Measurements from ENCODE around the gene MAX. TPM values are rescaled to one million over a fixed set of nuclear protein-coding genes. Genes with fewer than 3 reads are reported as not detected.

Gene MAX
- total and polyA plus RNA-seq, 11 donors, result 42.3 to 102 (median 74.4) TPM

DNA sequence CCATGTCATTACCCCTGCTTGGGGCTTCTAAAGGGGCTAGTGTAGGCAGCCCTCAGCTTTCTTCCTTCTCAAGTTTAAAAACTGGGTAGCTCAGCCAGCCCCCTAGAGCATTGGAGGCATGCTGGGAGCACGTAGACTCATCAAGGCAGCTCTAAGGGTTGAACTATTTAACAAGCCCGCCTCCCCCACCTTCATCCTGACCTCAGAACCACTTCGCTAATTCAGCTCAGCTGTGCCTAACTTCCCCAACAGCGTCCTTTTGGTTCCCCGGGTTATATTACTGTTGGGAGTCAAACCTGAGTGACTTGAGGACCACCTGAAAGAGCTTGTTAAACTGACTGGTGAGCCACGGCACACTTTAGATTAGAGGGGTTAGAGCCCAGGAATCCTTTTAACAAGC, 30.1 kb downstream of the MAX start:
- TF ChIP-seq CTCF (IDR thresholded peaks at IDR 0.05) (no peak), POLR2A (IDR thresholded peaks at IDR 0.05) (no peak)
- Histone ChIP-seq H3K9me3 (no peaks in the 10 kb centered on the region), H3K27me3 (no peaks in the 10 kb centered on the region), H3K4me1 (peaks cover 8 to 65% (median 57%) of the 10 kb centered on the region in 12 donors), H3K36me3 (peaks cover 0 to 63% (median 30%) of the 10 kb centered on the region in 9 donors), H3K27ac (peak overlapping the region; percentile 3 to 90 (median 76)), H3K4me3 (no peak overlapping the region)
- ATAC-seq, result no peak
- WGBS, 4 donors, result 86 to 93% (median 88%) methylated on average over 6 of the region's 6 CpGs
- intact Hi-C loops (cut with DNase I), result no loop called here
- DNase-seq, result no peak

DNA sequence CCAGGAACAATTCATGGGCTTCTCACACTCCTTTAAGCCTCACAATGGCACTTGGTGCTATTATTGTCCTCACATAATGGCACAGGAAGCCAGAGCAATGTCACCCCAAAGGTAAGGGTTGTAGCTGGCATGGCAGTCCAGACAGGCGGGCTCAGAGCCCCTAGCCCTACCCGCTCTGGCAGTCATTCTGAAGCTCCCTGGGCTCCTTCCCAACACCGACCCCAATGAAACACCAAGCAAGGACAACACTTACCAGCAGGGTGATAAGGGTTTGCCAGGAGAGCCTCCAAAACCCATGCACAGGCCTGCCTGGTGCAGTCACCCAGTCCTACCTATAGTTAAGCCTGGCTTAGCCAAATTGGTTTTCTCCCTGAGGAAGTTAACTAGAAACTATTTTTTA, 30.8 kb downstream of the MAX start:
- Histone ChIP-seq H3K4me3 (no peak overlapping the region), H3K27ac (peak overlapping the region; percentile 34 to 90 (median 76)), H3K27me3 (no peaks in the 10 kb centered on the region), H3K4me1 (peaks cover 8 to 65% (median 57%) of the 10 kb centered on the region in 12 donors), H3K9me3 (no peaks in the 10 kb centered on the region), H3K36me3 (peaks cover 0 to 58% (median 23%) of the 10 kb centered on the region in 9 donors)
- 46 to 73% (median 66%) methylated on average over 3 of the region's 3 CpGs for WGBS, 4 donors
- intact Hi-C loops (cut with DNase I), result no loop called here
- DNase-seq (peak in 2 of 5 donors; percentile 46), ATAC-seq (peak; percentile 13 to 57 (median 50))
- TF ChIP-seq CTCF (IDR thresholded peaks at IDR 0.05), result no peak

DNA sequence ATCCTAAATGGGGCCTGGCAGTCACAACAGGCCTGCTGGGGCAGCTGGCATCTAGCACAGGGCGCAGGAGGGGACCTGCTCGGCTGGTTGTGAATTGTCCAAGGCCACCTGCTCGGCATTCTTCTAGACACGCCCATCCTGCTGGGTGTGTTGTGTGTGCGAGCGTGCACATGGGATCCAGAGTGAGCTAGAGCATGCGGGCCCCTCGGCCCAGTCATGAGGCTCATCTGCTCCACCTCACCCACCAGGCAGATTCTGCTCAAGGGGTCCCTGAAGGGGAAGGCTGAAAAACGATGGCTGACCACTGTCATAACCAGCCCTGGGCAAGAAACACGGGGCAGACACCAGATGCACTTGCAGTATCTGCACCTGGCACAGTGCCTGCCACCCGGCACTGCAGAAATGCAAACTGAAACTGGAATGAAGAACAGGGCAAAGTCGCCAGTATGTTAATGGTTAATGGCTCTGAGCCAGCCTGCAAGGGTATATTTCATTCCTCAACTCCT, 31.8 kb downstream of the MAX start:
- Histone ChIP-seq H3K27ac (peak overlapping the region in 10 of 12 donors; percentile 2 to 90 (median 76)), H3K4me3 (no peak overlapping the region), H3K9me3 (no peaks in the 10 kb centered on the region), H3K4me1 (peaks cover 8 to 64% (median 55%) of the 10 kb centered on the region in 12 donors), H3K36me3 (peaks cover 0 to 58% (median 15%) of the 10 kb centered on the region in 9 donors), H3K27me3 (no peaks in the 10 kb centered on the region)
- peak in 3 of 4 donors; percentile 4 to 26 (median 10) for ATAC-seq
- no peak for TF ChIP-seq CTCF (IDR thresholded peaks at IDR 0.05)
- no peak for TF ChIP-seq POLR2A (IDR thresholded peaks at IDR 0.05)
- intact Hi-C loops (cut with DNase I), result no loop called here
- peak in 2 of 5 donors; percentile 39 to 53 for DNase-seq
- 46 to 60% (median 48%) methylated on average over 12 of the region's 12 CpGs for WGBS, 4 donors

DNA sequence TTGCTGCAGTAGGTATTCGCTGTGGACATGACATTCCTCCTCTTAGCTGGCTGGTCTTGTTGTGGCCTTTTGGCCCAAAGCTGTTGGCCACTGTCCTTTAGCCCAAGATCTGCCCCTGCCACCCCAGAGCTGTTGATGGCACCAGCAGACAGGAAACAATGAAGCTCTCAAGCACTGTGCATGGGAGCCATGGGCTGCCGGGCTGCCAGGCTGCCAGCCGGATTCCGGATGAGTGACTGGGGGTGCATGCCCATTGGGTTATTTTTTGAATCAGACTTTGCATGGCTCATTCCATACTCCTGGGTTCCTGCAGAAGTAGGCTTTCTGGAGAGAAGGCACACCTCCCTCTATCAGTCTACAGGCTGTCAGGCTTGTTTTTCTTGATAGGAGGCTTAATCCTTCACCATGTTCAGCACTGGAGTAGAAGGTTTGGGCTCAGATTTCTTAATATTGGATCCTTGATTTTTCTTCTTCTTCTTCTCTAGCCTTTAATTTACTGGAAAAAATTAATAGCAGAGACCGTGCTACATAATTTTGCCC, 32.4 kb downstream of the MAX start:
- 53 to 78% (median 68%) methylated on average over 4 to 5 of the region's 5 CpGs for WGBS, 4 donors
- ATAC-seq, result no peak

More for the DNA sequence above, 32.4 kb downstream of the MAX start:
- no peak overlapping the region for H3K4me3 ChIP-seq
- DNase-seq, result no peak
- H3K4me1 ChIP-seq, result peaks cover 8 to 58% (median 50%) of the 10 kb centered on the region in 12 donors
- H3K36me3 ChIP-seq, result peaks cover 0 to 58% (median 20%) of the 10 kb centered on the region in 9 donors
- no peaks in the 10 kb centered on the region for H3K27me3 ChIP-seq
- peak overlapping the region in 10 of 12 donors; percentile 2 to 90 (median 76) for H3K27ac ChIP-seq
- no peak for TF ChIP-seq POLR2A (IDR thresholded peaks at IDR 0.05)
- intact Hi-C loops (cut with DNase I), result no loop called here
- H3K9me3 ChIP-seq, result no peaks in the 10 kb centered on the region
